RWPE1 (cell line): ENCODE measurements around the gene SH3RF1.

Source experiments
- CTCF ChIA-PET: fragments of 350-600 bp; sonication (Branson Sonifier 250); formaldehyde crosslinking; extraction: SDS; loops from one replicate; lab custom pipeline; 2021; lab: Yijun Ruan, JAX
- POLR2A ChIA-PET: fragments of 400-600 bp; formaldehyde crosslinking; extraction: SDS; loops from one replicate; lab custom pipeline; 2020; ENCODE audit warnings: antibody characterized with exemption; ENCODE audit not compliant: low non-redundant PET; lab: Yijun Ruan, JAX
- DNase-seq: peaks from one replicate; pipeline ENCODE4 v3.0.0; 2012; ENCODE audit warnings: low spot score
- H3K27ac ChIP-seq: fragments of 450-650 bp; 2 replicates; pipeline ENCODE4 v1.5.1; 2017
- CTCF ChIP-seq: fragments of 450-650 bp; conservative IDR thresholded peaks from 2 replicates; pipeline ENCODE4 v1.5.1; 2017; ENCODE audit warnings: low read depth, mild to moderate bottlenecking

SH3RF1 gene

DNA sequence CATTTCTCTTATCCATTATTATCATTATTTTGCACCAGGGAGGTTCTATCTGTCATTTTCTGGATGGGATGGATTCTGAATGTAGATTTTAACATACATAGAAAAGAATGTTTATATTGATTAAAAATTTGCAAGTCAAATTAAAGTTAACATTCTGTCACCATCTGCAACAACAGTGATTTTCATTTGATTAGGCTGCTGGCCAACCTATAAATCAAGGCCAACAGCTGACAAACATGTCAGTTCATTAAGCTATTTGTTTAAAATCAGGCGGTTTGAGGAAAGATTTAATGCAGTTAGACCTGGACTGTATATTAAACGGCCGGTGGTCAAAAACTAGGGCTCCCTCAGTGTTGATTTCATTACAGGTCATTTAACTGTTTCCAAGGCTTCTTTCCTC, 151.2 kb downstream of the SH3RF1 start:
- DNase-seq = no peak
- H3K27ac ChIP-seq = no peak overlapping the region
- CTCF ChIA-PET = no interaction called here
- no peak for TF ChIP-seq CTCF
- POLR2A ChIA-PET = interaction anchor here (0.7 kb wide), 1 partner anchor 150 kb away, joined by 3 read pairs; no protein-coding TSS in a partner anchor

DNA sequence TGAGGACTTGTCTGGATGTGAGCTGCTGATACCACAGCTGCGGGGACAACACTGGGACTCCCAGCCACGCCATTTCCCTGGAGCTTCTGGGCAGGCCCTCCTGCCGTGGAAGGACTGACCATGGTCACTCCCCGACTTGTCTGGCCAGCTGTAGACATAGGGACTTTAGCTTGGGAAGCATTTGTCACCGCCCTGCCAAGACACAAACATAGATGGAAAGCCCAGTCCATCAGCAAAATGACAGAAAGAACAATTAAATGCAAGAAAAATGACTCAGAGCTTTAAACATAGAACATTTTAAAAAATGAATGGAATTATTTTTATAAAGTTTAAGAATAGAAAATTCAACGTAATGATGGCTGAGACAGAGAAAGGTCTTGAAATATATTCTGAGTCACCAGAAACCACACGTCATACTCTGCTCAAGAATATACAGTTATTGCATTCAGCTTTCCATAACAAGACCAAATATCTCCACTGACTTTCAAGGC, 153.1 kb downstream of the SH3RF1 start:
- no peak overlapping the region for H3K27ac ChIP-seq
- ChIA-PET POLR2A (no interaction called here), CTCF (interaction anchor here (0.5 kb wide), 1 partner anchor 11 kb away, joined by 4 read pairs; no protein-coding TSS in a partner anchor)
- no peak for DNase-seq
- no peak for TF ChIP-seq CTCF

DNA sequence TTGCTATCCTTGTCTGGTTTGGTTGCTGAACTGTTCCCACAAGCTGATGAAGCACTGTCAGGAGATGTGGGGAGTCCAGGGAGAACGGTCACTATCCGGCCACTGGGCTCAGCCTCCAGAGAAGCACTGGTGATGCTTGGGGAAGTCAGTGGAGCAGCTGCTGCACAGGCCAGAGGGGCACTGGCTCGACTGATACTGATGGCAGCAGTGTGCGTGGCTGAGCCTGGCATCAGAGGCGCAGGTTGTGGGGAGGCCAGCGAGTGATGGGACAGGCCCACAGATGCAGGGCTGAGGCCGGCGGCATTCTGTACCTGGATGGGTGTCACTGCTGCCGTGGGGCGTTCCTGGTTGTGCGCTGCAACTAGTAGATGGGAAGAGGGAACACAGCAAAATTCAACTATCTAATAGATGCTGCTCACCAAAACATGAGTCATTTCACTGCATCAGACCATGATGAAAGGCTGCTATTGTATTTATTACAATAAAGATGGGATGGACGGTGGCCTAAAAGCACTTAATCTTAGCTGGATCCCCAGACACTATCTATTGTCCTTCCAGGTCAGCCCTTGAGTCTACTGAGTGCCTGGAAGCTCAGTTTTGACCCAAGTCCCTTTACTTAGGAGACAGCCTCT, 154.4 kb downstream of the SH3RF1 start:
- ChIA-PET POLR2A (interaction anchor here (0.7 kb wide), 1 partner anchor 153 kb away, joined by 3 read pairs; no protein-coding TSS in a partner anchor), CTCF (interaction anchor here (0.6 to 1.0 kb wide), 4 partner anchors 46 to 241 kb away, joined by 3 read pairs; no protein-coding TSS in a partner anchor)
- peak overlapping the region; percentile 69 for H3K27ac ChIP-seq
- DNase-seq = no peak
- TF ChIP-seq CTCF = no peak

DNA sequence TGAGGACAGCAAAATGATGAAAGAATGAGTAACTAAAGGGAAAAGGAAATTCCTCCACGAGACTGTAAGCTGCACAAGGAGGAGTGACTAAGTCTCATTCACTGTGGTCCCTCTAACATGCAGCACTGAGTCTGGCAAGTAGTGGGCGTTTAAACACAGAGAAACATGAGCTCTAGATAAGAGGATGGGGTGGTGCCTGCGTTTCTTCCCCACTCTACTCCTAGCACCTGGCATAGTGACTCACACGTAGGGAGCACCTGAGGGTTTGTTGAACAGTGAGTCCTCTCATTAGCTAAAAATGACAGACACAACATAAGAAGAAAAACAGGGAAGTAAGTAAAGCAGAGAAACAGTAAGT, 154.9 kb downstream of the SH3RF1 start:
- ChIA-PET CTCF (interaction anchor here (0.6 to 1.0 kb wide), 4 partner anchors 46 to 464 kb away, joined by 3 read pairs; no protein-coding TSS in a partner anchor), POLR2A (interaction anchor here (0.7 kb wide), 1 partner anchor 154 kb away, joined by 3 read pairs; no protein-coding TSS in a partner anchor)
- peak; percentile 91 for DNase-seq
- no peak for TF ChIP-seq CTCF
- H3K27ac ChIP-seq = peak overlapping the region; percentile 69

GRCh38 chr4:169115144-169115896, 155.4 kb downstream of the SH3RF1 start:
- ChIA-PET POLR2A (no interaction called here), CTCF (interaction anchor here (0.8 to 1.0 kb wide), 2 partner anchors 45 to 464 kb away, joined by 3 read pairs; no protein-coding TSS in a partner anchor)
- TF ChIP-seq CTCF = no peak
- no peak for DNase-seq
- H3K27ac ChIP-seq = no peak overlapping the region

GRCh38 chr4:169114341-169114974, 156.3 kb downstream of the SH3RF1 start:
- H3K27ac ChIP-seq = no peak overlapping the region
- ChIA-PET CTCF (no interaction called here), POLR2A (no interaction called here)
- DNase-seq = no peak
- no peak for TF ChIP-seq CTCF
